GM18873 (cell line): ENCODE data around the gene RAB11FIP3.

Experiments
- ATAC-seq: cut with Tn5 transposase; IDR thresholded peaks from one replicate; pipeline ENCODE4 v1.9.1; 2021; ENCODE audit warnings: mild to moderate bottlenecking, moderate library complexity, moderate number of reproducible peaks; ENCODE audit not compliant: unreplicated experiment, low FRiP score

RAB11FIP3 gene

DNA sequence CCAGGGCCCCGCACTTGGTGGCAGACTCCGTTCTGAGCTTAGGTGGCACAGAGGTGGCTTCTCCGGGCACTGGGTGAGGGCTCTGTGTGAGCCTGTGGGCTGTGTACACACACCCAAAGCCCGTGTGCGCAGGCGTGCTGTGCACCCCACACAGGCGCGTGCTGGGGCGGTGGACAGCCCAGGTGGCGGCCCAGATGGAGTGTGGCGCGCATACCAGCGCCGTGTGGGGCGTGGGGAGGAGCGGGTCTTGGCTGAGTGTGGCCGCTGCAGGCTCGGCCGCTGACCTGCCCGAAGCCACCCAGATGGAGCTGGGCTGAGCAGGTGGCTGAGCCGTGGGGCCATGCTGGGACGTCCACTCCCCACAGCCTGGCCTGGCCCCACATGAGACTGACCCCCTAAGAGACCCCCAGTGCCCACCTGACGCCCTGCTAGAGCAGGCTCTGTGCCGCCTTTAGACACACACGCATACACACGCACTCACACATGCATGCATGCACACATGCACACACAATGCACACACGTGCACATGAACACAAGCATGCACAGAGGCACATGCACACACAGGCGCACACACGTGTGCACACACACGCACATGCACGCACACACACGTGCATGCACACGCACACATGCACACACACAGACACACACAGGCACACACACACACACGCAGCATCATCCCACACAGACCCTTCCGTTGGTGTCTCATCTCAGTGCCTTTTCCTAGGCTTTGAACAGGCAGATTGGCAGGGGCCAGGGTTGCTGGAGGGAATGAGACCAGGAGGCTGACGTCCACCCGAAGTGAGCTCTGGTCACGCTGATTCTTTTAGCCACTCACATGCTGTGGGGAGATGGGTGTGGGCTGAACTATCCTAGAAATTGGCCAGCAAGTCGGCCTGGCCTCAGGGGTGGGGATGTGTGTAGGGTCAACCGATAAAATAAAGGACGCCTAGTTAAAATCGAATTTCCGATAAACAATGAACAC lies 136.8 kb downstream of the RAB11FIP3 start:
- no peak for ATAC-seq

DNA sequence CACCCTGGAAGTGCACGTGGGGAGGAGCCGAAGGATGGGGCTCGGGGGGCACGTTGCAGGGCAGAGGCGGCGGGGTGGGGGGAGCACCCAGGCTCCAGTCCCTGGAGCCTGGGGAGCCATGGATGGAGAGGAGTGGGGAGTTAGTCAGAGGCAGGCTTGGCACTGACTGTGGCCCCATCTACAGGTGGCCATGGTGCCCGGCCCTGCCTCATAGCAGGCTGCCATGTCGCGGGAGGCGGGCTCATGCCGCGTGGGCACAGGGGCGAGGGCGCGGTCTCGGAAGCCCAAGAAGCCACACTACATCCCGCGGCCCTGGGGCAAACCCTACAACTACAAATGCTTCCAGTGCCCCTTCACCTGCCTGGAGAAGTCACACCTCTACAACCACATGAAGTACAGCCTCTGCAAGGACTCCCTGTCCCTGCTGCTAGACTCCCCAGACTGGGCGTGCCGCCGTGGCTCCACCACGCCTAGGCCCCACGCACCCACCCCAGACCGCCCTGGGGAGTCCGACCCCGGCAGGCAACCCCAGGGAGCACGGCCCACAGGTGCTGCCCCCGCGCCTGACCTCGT lies 137.7 kb downstream of the RAB11FIP3 start:
- no peak for ATAC-seq

DNA sequence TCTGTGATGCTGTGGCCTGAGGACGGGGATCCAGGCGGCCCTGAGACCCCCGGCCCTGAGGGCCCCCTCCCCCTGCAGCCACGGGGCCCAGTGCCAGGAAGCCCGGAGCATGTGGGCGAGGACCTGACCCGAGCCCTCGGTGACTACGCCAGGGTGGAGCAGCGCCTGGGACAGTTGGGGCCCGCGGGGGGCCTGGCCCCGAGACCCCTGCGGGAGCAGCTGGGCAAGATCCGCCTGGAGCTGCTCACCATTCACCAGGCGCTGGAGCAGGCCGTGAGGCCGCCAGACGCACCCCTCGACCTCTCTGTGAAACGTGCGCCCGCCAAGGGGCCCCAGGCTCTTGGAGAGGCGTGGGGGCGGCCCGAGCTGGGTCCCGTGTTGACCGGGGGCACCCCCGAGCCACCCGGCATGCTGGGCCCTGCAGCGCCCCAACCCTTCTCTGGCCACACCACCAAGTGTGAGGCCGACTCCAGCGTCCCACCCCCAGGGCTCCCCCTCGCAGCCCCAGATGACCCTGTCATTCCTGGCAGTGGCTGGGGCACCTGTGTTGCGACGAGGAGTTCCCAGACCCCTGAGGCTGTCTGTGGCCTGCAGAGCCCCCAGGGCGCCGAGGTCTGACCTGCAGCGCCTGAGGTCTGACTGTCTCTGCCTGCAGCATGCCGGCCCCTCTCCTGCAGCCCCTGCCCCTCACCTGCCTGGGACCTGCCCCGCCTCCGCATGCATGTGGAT lies 139.4 kb downstream of the RAB11FIP3 start:
- ATAC-seq = no peak

DNA sequence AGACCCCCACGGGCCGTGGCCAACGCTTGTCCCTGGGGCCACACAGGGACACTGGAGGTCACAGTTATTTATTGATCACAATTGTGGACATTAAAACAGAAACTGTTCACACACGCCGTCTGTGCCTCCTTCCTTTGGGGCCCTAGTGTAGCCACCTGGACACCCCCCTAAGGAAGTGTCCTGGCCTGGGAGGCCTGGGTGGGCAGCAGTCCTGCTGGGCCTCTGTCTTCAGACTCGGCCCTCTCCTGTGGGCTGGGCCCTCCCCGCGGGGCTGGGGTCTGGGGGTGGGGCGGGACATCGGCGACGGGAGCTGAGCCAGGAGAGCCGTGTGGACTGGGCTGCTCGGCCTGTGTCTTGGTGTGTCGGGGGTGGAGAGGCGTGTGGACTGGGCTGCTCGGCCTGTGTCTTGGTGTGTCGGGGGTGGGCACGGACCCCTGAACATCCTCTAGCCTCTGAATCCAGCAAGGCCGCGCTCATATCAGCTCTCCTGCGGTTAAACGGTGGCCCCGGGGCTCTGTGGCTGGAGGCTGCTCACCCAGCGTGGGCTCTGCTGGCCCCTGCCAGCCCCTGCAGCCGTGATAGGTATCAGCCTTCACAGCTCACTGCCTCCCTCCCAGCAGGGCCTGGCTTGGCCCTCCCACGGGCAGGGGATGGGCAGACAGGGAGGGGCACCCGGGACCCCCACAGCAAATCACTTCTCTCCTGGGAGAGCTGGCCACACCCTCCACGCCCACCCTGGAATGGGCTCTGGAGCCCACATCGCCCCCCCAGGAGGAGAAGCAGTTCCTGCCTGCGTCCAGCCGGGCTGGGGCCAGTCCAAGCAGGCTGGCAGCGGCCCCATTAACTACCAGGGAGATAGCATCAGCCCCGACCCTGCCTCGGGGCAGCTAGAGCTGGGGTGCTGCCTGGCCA lies 140.2 kb downstream of the RAB11FIP3 start:
- ATAC-seq = no peak

DNA sequence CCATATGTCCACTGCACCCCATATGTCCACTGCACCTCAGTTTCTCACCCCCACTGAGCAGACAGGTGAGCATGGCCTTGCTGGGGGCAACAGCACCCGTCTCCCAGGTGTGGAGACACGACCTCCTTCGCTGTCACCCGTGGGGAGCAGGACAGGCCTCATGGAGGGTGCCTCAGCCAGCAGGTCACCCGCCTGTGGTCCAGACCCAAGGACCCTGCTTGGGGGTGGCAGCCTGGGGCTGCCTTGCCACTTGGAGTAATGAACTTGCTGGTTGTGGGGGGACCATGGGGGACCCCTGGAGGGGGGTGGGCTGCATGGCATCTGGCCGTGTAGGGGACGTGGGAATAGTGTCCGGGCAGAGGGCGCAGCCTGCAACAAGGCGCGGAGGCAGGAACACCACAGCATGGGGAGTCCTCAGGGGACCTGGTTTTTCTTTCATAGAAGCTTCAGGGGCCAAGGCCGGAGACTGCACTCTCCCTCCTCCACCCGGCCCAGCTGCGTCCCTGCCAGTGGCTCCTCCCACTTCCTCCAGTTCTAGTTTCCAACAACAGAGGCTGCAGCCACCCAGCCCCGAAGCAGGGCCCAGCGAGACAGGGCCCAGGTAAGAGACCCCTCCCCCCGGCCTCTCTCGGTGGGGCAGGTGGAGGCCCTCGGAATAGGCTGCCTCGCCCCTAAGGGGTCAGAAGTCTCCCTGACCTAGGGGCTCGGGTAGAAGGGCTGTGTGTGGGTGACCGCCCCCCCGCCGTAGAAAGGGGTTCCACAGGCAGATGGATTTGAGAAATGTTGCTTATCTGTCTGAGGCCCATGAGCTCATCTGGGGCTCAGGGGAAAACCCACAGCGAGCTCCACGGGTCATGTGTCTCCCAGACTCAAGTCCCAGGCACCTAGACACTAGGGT lies 141.3 kb downstream of the RAB11FIP3 start, which contains the start of gene NHLRC4:
TSS of gene NHLRC4 (plus strand) at position 531 of the 898 bp plus-strand sequence. CDS start 1,043 bp downstream, outside the sequence.
- peak; percentile 52 for ATAC-seq

DNA sequence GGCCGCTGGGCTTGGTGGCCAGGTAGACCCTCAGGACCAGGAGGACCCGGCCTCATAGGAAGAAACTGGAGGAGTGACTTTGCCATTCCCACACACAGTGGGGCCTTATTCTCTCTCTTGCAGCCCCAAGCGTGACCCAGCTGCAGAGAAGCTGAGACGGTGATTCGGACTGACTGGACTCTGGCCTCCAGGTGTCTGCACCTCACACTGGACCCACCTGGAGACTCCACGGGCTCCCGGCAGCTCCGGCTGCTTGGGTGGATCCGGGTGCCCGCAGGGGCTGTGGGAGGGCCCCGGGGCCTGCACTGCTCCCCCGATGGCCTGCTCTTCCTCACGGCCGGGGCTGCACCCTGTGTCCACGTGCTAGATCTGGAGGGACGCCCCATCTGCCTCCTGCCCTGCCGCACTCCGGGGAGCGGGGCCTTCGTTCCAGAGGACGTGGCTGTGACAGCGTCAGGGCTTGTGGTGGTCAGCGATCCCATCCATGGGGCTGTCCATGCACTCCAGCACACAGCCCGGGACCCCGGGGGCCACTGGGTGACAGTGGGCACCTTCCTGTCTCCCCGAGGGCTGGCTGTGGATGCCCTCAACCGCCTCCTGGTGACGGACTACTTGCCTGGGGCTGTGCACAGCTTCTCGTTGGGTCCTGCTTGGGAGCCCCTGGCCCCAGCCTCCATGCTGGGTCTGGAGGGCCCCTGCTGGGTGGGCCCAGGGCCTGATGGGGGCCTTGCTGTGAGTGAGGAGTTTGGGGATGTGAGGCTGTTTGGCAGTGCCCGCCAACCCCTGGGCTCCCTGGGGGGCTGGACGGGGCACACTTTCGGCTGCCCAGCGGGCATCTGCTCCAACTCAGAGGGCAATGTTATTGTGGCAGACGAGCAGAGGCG lies 142.2 kb downstream of the RAB11FIP3 start:
- no peak for ATAC-seq

DNA sequence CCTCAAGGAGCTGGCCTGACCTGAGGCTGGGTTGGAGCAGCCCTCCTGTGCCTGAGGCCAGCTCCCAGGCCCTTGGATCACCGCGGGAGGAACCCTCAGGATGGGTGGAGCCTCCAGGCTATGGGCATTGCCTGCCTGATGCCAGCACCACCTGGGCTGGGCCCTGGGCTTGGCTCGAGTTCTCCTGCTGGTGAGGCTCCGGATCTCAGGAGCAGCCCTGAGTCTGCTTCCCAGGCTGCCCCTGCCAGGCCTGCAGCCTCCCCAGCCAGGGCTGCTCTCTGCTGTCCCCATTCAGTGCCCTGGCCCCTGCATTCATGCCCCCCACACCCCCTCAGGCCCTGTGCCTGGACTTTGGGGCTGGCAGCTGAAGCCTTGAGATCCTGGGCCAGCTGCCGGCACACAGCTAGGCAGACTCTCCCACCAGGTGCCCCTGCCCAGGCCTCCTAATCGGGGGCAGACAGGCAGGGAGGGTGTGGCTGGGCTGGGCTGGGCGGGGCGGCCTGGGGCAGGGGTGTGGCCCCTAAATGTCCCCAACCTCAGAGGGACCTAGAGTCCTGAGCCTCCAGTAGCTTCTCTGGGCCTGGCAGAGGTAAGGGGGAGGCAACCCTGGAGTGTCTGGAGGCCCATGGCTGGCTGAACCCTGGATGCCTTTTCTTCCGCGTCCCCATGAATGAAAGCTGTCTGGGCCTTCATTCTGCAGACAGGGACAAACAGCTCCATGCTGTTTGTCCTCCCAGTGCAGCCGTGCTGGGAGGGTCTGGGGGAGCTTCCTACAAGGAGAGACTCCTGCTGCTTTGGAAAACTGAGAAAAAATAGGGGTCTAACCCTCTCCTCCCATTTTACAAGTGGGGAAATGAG lies 143.2 kb downstream of the RAB11FIP3 start:
- no peak for ATAC-seq

DNA sequence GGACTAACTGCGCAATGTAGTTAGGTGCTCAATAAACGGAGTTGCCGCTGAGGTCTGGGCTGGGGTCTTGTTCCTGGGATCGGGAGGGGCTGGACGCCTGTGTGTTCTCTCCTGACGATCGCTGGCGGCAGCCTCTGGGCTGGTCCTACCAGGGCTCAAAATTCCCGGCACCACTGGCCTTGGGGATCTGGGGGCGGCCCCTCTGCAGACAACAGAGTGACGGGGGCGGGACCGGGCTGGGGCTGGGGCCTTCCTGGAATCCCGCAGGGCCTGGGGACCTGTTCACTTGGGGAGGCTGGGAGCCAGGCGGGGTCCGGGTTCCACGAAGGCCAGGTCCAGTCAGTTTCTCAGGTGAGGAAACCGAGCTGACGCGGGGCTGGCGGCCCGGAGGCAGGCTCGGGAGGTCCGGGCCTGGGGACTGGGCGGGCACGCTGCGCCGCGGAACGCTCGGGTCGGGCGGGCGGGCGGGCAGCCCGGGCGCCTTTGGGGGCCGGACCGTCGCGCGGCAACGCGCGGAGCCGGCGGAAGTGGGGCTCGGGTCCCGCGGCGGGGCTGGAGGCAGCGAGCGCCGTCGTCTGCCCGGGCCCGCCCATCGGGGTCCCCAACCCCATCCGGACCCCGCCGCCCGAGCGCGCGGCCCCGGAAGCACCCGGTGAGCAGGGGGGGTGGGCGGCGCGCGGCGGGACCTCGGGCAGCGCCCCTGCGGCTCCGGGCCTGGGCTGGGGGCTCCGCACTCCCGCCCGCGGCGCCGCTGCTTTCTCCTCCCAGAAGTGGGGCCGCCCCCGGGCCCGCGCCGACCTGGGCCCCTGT lies 144.2 kb downstream of the RAB11FIP3 start, which contains the start of gene PIGQ:
TSS of gene PIGQ (plus strand) at position 524 of the 810 bp plus-strand sequence. CDS start 4,107 bp downstream, outside the sequence.
- no peak for ATAC-seq
